GM23338 (cell line): Measurements from ENCODE around the gene CYS1. TPM values are rescaled to one million over a fixed set of nuclear protein-coding genes. Genes with fewer than 3 reads are reported as not detected.

Source experiments
- ATAC-seq: fragments of 200-7000 bp; cut with Tn5 transposase; 3 replicates; pipeline ENCODE4 v1.9.1; 2020
- DNase-seq: peaks from one replicate; pipeline ENCODE4 v3.0.0-alpha.2; 2015; ENCODE audit warnings: low spot score
- H2AFZ ChIP-seq: fragments of 200-600 bp; sonication (generic); 2 replicates; pipeline ENCODE4 v1.8.0; 2016; ENCODE audit warnings: antibody characterized with exemption, mild to moderate bottlenecking, moderate library complexity
- H3F3A ChIP-seq: fragments of 200-600 bp; sonication (generic); replicated peaks from 2 replicates; pipeline ENCODE4 v1.8.0; 2017; ENCODE audit warnings: antibody characterized with exemption, mixed run types, low read depth
- H3K27ac ChIP-seq: fragments of 200-600 bp; sonication (generic); 2 replicates; pipeline ENCODE4 v1.6.1; 2016; ENCODE audit warnings: low read depth
- H3K27me3 ChIP-seq: fragments of 200-600 bp; sonication (generic); 2 replicates; pipeline ENCODE4 v1.8.0; 2016; ENCODE audit warnings: mild to moderate bottlenecking, mixed run types, moderate library complexity; ENCODE audit not compliant: insufficient read depth
- H3K36me3 ChIP-seq: fragments of 200-600 bp; sonication (generic); 2 replicates; pipeline ENCODE4 v1.8.0; 2016; ENCODE audit warnings: mild to moderate bottlenecking; ENCODE audit not compliant: insufficient read depth
- H3K4me1 ChIP-seq: fragments of 200-600 bp; sonication (generic); 2 replicates; pipeline ENCODE4 v1.8.0; 2016; ENCODE audit warnings: mild to moderate bottlenecking, moderate library complexity; ENCODE audit not compliant: insufficient read depth
- H3K4me2 ChIP-seq: fragments of 200-600 bp; sonication (generic); 2 replicates; pipeline ENCODE4 v1.7.1; 2017; ENCODE audit warnings: mixed run types
- H3K4me3 ChIP-seq: fragments of 200-600 bp; sonication (generic); 2 replicates; pipeline ENCODE4 v1.6.1; 2016; ENCODE audit warnings: mixed run types
- H3K79me2 ChIP-seq: fragments of 200-600 bp; sonication (generic); replicated peaks from 2 replicates; pipeline ENCODE4 v1.8.0; 2017; ENCODE audit warnings: mild to moderate bottlenecking; ENCODE audit not compliant: insufficient read depth
- H3K9me2 ChIP-seq: fragments of 200-600 bp; sonication (generic); 2 replicates; pipeline ENCODE4 v1.8.0; 2017; ENCODE audit not compliant: insufficient read depth
- H4K20me1 ChIP-seq: fragments of 200-600 bp; sonication (generic); replicated peaks from 2 replicates; pipeline ENCODE4 v1.8.0; 2017; ENCODE audit warnings: mild to moderate bottlenecking; ENCODE audit not compliant: insufficient read depth
- H3K27ac Mint-ChIP-seq: 2 replicates; pipeline ENCODE4 v1.8.0; 2020; ENCODE audit warnings: inconsistent platforms, mild to moderate bottlenecking, moderate library complexity, mixed read lengths
- H3K27me3 Mint-ChIP-seq: 3 replicates; pipeline ENCODE4 v1.8.0; 2022; ENCODE audit warnings: low read depth, mild to moderate bottlenecking, moderate library complexity, mixed read lengths, inconsistent platforms; ENCODE audit not compliant: insufficient read depth, poor library complexity
- H3K36me3 Mint-ChIP-seq: 3 replicates; pipeline ENCODE4 v1.8.0; 2021; ENCODE audit warnings: low read depth, mild to moderate bottlenecking, inconsistent platforms, moderate library complexity, mixed read lengths
- H3K4me1 Mint-ChIP-seq: 3 replicates; pipeline ENCODE4 v1.8.0; 2020; ENCODE audit warnings: mild to moderate bottlenecking, inconsistent platforms, mixed read lengths
- H3K4me3 Mint-ChIP-seq: 3 replicates; pipeline ENCODE4 v1.8.0; 2021; ENCODE audit warnings: moderate library complexity, mild to moderate bottlenecking, inconsistent platforms, mixed read lengths
- H3K9me3 Mint-ChIP-seq: 3 replicates; pipeline ENCODE4 v1.8.0; 2020; ENCODE audit warnings: moderate library complexity, mild to moderate bottlenecking, inconsistent platforms, mixed read lengths
- CREB1 ChIP-seq: fragments of 250-450 bp; sonication (Bioruptor Pico); IDR thresholded peaks from 2 replicates; pipeline ENCODE4 v1.5.0; 2020; ENCODE audit warnings: low read depth, mild to moderate bottlenecking, moderate library complexity
- JUNB ChIP-seq: IDR thresholded peaks from one replicate; pipeline ENCODE4 v1.6.1; 2016; ENCODE audit warnings: antibody characterized with exemption; ENCODE audit not compliant: unreplicated experiment
- POLR2AphosphoS5 ChIP-seq: IDR thresholded peaks from 2 replicates; pipeline ENCODE4 v1.6.1; 2016; ENCODE audit warnings: antibody characterized with exemption, low read depth
- STAT1 ChIP-seq: IDR thresholded peaks from one replicate; pipeline ENCODE4 v1.6.1; 2016; ENCODE audit warnings: antibody characterized with exemption; ENCODE audit not compliant: unreplicated experiment
- ZNF114 ChIP-seq: fragments of 250-450 bp; sonication (Bioruptor Pico); IDR thresholded peaks from 2 replicates; pipeline ENCODE4 v1.5.0; 2020; ENCODE audit warnings: mild to moderate bottlenecking, moderate library complexity
- ZNF331 ChIP-seq: fragments of 250-450 bp; sonication (Bioruptor Pico); IDR thresholded peaks from 2 replicates; pipeline ENCODE4 v1.5.0; 2020; ENCODE audit warnings: low read depth, mild to moderate bottlenecking, moderate library complexity
- ZNF462 ChIP-seq: fragments of 250-450 bp; sonication (Bioruptor Pico); IDR thresholded peaks from 2 replicates; pipeline ENCODE4 v1.5.0; 2020; ENCODE audit warnings: mild to moderate bottlenecking, moderate library complexity
- polyA plus RNA-seq: library from polyadenylated mRNA; unstranded; fragments of >200 nt; fragmentation: Nextera tagmentation; extraction: Ambion mirVana; gene quantifications from 2 replicates; pipeline ENCODE4 v1.2.1, GENCODE V29; 2016
- total RNA-seq: library from RNA; depleted of rRNA; stranded (reverse); fragments of >200 nt; shearing (Covaris generic); gene quantifications from 2 replicates; pipeline ENCODE4 v1.2.3, GENCODE V29; 2014
- TF ChIP-seq, protein P1 (sequence below): IDR thresholded peaks from 2 replicates; pipeline ENCODE4 v1.6.1; 2016; ENCODE audit warnings: antibody characterized with exemption

The CYS1 gene
- total and polyA plus RNA-seq, 2 experiments from 2014 or later, result 0.31 to 0.32 TPM

DNA sequence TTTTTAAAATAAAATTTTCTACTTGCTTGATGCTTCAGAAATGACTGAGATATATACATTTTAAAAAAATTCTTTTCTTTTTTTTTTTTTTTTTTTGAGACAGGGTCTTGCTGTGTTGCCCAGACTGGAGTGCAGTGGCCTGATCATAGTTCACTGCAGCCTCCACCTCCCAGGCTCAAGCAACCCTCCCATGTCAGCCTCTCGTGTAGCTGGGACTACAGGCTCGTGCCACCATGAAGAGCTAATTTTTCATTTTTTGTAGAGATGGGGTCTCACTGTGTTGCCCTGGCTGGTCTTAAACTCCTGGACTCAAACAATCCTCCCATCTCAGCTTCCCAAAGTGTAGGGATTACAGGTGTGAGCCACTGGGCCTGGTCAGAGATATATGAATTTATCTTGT is 12.9 kb downstream of the CYS1 start:
- Histone ChIP-seq H3K4me2 (no peak overlapping the region), H3K27ac (no peak overlapping the region), H3K36me3 (no peaks in the 10 kb centered on the region), H3K79me2 (no peaks in the 10 kb centered on the region), H3K27me3 (no peaks in the 10 kb centered on the region), H3K9me2 (no peaks in the 10 kb centered on the region), H3K4me1 (no peaks in the 10 kb centered on the region; the same call in 1 of the 2 replicates), H3F3A (no peaks in the 10 kb centered on the region), H3K4me3 (no peak overlapping the region), H4K20me1 (no peaks in the 10 kb centered on the region), H2AFZ (no peak overlapping the region)
- H3K4me3 Mint-ChIP-seq, result no peak overlapping the region
- H3K4me1 Mint-ChIP-seq, result peaks cover 10% of the 10 kb centered on the region
- ATAC-seq, result no peak
- TF ChIP-seq CREB1 (CRISPR knock-in tag), result no peak
- TF ChIP-seq, protein P1, sequence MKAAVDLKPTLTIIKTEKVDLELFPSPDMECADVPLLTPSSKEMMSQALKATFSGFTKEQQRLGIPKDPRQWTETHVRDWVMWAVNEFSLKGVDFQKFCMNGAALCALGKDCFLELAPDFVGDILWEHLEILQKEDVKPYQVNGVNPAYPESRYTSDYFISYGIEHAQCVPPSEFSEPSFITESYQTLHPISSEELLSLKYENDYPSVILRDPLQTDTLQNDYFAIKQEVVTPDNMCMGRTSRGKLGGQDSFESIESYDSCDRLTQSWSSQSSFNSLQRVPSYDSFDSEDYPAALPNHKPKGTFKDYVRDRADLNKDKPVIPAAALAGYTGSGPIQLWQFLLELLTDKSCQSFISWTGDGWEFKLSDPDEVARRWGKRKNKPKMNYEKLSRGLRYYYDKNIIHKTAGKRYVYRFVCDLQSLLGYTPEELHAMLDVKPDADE, result no peak
- no peak for TF ChIP-seq ZNF114 (CRISPR knock-in tag)
- no peak for TF ChIP-seq STAT1
- TF ChIP-seq JUNB, result no peak
- no peak for TF ChIP-seq ZNF462 (CRISPR knock-in tag)
- no peak for TF ChIP-seq ZNF331 (CRISPR knock-in tag)
- TF ChIP-seq POLR2AphosphoS5, result no peak
- peaks cover 10% of the 10 kb centered on the region; the same call in 2 of the 3 replicates for H3K9me3 Mint-ChIP-seq
- peaks cover 4% of the 10 kb centered on the region; the same call in 1 of the 3 replicates for H3K36me3 Mint-ChIP-seq
- H3K27me3 Mint-ChIP-seq, result peaks cover 6% of the 10 kb centered on the region
- H3K27ac Mint-ChIP-seq, result no peak overlapping the region
- no peak for DNase-seq
